Measurements from ENCODE around the gene OTUD4. TPM values are rescaled to one million over a fixed set of nuclear protein-coding genes. Genes with fewer than 3 reads are reported as not detected.

OTUD4 gene
- total RNA-seq, 4 donors from 2014 or later: 27.3 to 53.1 (median 39.1) TPM

- Histone ChIP-seq H3K9me3 (peaks cover 0 to 9% (median 0%) of the 10 kb centered on the region in 3 donors), H3K27ac (peak overlapping the region; percentile 90 to 93 (median 92)), H3K4me3 (peak overlapping the region; percentile 76 to 92), H3K27me3 (no peaks in the 10 kb centered on the region), H3K4me1 (peaks cover 11 to 67% (median 19%) of the 10 kb centered on the region in 3 donors), H3K36me3 (peaks cover 0 to 19% of the 10 kb centered on the region in 2 donors)
- peak; percentile 38 for ATAC-seq
- 0 to 3% methylated on average over 7 of the region's 9 CpGs for WGBS, 2 donors (ENCODE audit: low coverage in 1 of 2)
- TF ChIP-seq CTCF (IDR thresholded peaks at IDR 0.05) (no peak), POLR2AphosphoS5 (IDR thresholded peaks at IDR 0.05) (no peak), POLR2A (IDR thresholded peaks at IDR 0.05) (no peak), EP300 (IDR thresholded peaks at IDR 0.05) (no peak)
These were observed 81.7 kb downstream of the OTUD4 start for GRCh38 chr4:145098675-145099037.

- H3K27ac ChIP-seq: peak within 1 kb of the TSS; percentile 90 to 93 (median 92)
- TF ChIP-seq POLR2A (IDR thresholded peaks at IDR 0.05) (peak; percentile 56), CTCF (IDR thresholded peaks at IDR 0.05) (peak in 2 of 4 experiments; percentile 32 to 44), EP300 (IDR thresholded peaks at IDR 0.05) (no peak), POLR2AphosphoS5 (IDR thresholded peaks at IDR 0.05) (peak; percentile 84)
- peak; percentile 99 for ATAC-seq
- H3K9me3 ChIP-seq: peaks cover 0 to 11% (median 0%) of the 10 kb centered on the region in 3 donors
- H3K36me3 ChIP-seq: peaks cover 0 to 26% of the 10 kb centered on the region in 2 donors
- peaks cover 11 to 63% (median 19%) of the 10 kb centered on the region in 3 donors for H3K4me1 ChIP-seq
- no peaks in the 10 kb centered on the region for H3K27me3 ChIP-seq
- peak within 1 kb of the TSS; percentile 76 to 92 for H3K4me3 ChIP-seq
- WGBS, 2 donors (ENCODE audit: low coverage in 1 of 2): 0 to 1% methylated on average over 5 to 19 of the region's 67 CpGs
These were observed 82.3 kb downstream of the OTUD4 start, which contains the start of the genes ABCE1 and ANAPC10 for GRCh38 chr4:145097821-145098674. ABCE1 (plus strand) TSS chr4:145098311; CDS start chr4:145104413, 6,102 bp downstream. ANAPC10 (minus strand) TSS chr4:145098196; CDS start chr4:145096099, 2,097 bp downstream.

DNA sequence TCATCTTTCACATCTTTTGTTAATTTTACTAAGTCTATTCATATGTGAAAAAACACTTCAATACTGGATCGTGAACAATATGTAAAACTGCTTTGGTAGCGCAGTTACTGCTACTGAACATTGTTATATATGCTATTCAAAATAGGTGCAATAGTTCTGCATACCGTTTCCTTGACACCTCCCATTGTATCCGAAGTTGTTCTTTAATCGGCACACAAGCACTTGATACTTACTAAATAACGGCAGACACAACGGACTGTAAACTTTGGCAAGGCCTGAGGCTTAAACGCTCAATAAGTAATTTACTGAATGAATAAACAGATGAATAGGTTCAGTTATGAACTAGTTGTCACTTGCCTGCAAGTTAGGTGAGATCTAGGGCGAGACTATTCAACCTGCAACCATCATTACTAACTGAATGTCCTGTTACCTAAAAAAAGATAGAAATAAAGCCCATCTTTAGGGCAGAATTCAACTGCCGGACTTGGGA is 83.0 kb downstream of the OTUD4 start:
- Histone ChIP-seq H3K27ac (peak overlapping the region; percentile 90 to 93 (median 92)), H3K4me1 (peaks cover 11 to 62% (median 19%) of the 10 kb centered on the region in 3 donors), H3K4me3 (peak overlapping the region; percentile 76 to 92), H3K9me3 (peaks cover 0 to 11% (median 0%) of the 10 kb centered on the region in 3 donors), H3K27me3 (no peaks in the 10 kb centered on the region), H3K36me3 (peaks cover 0 to 32% of the 10 kb centered on the region in 2 donors)
- WGBS, 2 donors (ENCODE audit: low coverage in 1 of 2): 7 to 10% methylated on average over 9 to 10 of the region's 10 CpGs
- ATAC-seq: no peak
- TF ChIP-seq CTCF (IDR thresholded peaks at IDR 0.05) (no peak), POLR2A (IDR thresholded peaks at IDR 0.05) (no peak), POLR2AphosphoS5 (IDR thresholded peaks at IDR 0.05) (no peak)

DNA sequence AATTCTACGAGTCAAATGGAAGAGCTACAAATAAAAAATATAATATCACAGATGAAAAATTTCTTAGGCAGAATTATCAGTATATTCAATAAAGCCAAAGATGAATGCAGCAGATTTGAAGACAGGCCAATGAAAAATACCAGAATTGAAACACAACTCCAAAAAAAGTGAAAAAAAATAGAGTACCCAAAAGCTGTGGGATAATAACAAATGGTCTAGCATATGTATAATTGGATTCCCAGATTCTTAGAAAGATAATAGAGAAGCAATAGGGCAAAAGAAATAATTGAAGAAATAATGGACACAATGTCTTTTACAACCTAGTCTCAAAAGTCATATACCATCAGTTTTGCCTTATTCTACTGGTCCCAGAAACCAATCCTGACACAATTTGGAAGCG is 86.8 kb downstream of the OTUD4 start:
- H3K4me1 ChIP-seq: peaks cover 0 to 27% (median 8%) of the 10 kb centered on the region in 3 donors
- peaks cover 0 to 64% of the 10 kb centered on the region in 2 donors for H3K36me3 ChIP-seq
- no peak overlapping the region for H3K27ac ChIP-seq
- H3K9me3 ChIP-seq: peaks cover 0 to 11% (median 0%) of the 10 kb centered on the region in 3 donors
- no peaks in the 10 kb centered on the region for H3K27me3 ChIP-seq
- TF ChIP-seq POLR2AphosphoS5 (IDR thresholded peaks at IDR 0.05) (no peak), POLR2A (IDR thresholded peaks at IDR 0.05) (no peak), EP300 (IDR thresholded peaks at IDR 0.05) (no peak), CTCF (IDR thresholded peaks at IDR 0.05) (no peak)
- WGBS, 2 donors (ENCODE audit: low coverage in 1 of 2): 100% methylated on average over 2 of the region's 2 CpGs
- no peak for ATAC-seq
- no peak overlapping the region for H3K4me3 ChIP-seq
